Activated CD8-positive, alpha-beta memory T cell treated with anti-CD3 and anti-CD28 coated beads for 36 hours (primary cell): Measurements from ENCODE around the gene LIPT2. TPM values are rescaled to one million over a fixed set of nuclear protein-coding genes. Genes with fewer than 3 reads are reported as not detected.

ENCODE experiments used
- CTCF ChIA-PET: fragments of 350-600 bp; sonication (Branson Sonifier 250); formaldehyde crosslinking; loops from one replicate; lab custom pipeline; 2021; ENCODE audit warnings: antibody characterized with exemption; lab: Charles Lee
- POLR2A ChIA-PET: fragments of 350-600 bp; sonication (Branson Sonifier 250); formaldehyde crosslinking; loops from one replicate; lab custom pipeline; 2021; ENCODE audit warnings: antibody characterized with exemption; lab: Charles Lee
- total RNA-seq, 2 experiments: library from RNA; stranded (reverse); gene quantifications; one replicate each; pipeline ENCODE4 v1.2.3, GENCODE V29; 2021

Gene LIPT2
- total RNA-seq, 2 experiments from 2014 or later = 3.5 to 4.9 TPM

- ChIA-PET CTCF (interaction anchor here (0.9 kb wide), 1 partner anchor 192 kb away, joined by 4 read pairs; no protein-coding TSS in a partner anchor), POLR2A (interaction anchor here (0.5 kb wide), 1 partner anchor 10 kb away, joined by 6 read pairs; no protein-coding TSS in a partner anchor)
Measured at GRCh38 chr11:74446532-74446938, 47.0 kb downstream of the LIPT2 start.

- ChIA-PET CTCF (interaction anchor here (1.0 to 3.6 kb wide), 2 partner anchors 8 to 52 kb away, joined by 3 to 16 read pairs; no protein-coding TSS in a partner anchor), POLR2A (no interaction called here)
Measured at GRCh38 chr11:74444173-74444826, 49.2 kb downstream of the LIPT2 start.

- ChIA-PET CTCF (interaction anchor here (1.0 to 3.6 kb wide), 2 partner anchors 9 to 51 kb away, joined by 3 to 16 read pairs; no protein-coding TSS in a partner anchor), POLR2A (no interaction called here)
Measured at GRCh38 chr11:74443071-74443864, 50.3 kb downstream of the LIPT2 start.

DNA sequence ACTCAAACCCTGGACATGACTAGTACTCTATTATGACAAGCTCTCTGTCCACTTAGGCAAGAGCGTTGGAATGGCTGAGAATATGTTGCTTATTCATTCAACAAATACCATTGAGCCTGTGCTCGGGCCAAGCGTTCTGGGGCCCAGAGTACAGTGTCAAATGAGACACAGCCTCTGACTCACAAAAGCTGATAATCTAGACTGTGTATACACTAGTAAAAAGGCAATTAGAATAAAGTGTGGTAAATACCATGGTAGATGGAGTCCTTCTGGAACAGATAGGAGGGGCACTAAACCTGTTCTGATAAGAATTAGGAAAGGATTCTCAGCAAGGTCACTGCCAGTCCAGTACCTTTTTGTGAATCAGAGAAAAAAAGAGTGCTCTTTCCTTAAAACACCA, 50.9 kb downstream of the LIPT2 start:
- ChIA-PET POLR2A (no interaction called here), CTCF (interaction anchor here (3.6 kb wide), 1 partner anchor 10 kb away, joined by 16 read pairs; no protein-coding TSS in a partner anchor)

Other genes with a start within 250 kb of the LIPT2 start
- gene P4HA3, start 182.1 kb downstream of the LIPT2 start, total RNA-seq = not detected
- gene PGM2L1, start 95.3 kb downstream of the LIPT2 start, total RNA-seq = 10 to 100 TPM in 1 of 2 experiments, 1 to 10 TPM in 1; 9.2 to 10.4 TPM
- gene KCNE3, start 26.2 kb downstream of the LIPT2 start, total RNA-seq = not detected
- 10 to 100 TPM; 58.1 to 59.5 TPM for gene POLD3, start 98.9 kb upstream of the LIPT2 start, total RNA-seq
- gene CHRDL2, start 237.7 kb upstream of the LIPT2 start, total RNA-seq = not detected